AG04450 (cell line): Measurements from ENCODE around the gene TACSTD2. TPM values are rescaled to one million over a fixed set of nuclear protein-coding genes. Genes with fewer than 3 reads are reported as not detected.

Experiments used
- CTCF ChIA-PET: fragments of 300-600, 350-600 bp; formaldehyde crosslinking; extraction: SDS; loops from one replicate; lab custom pipeline; 2022; ENCODE audit warnings: antibody characterized with exemption, inconsistent platforms; lab: Charles Lee
- POLR2A ChIA-PET: fragments of 350-600 bp; formaldehyde crosslinking; extraction: SDS; loops from one replicate; lab custom pipeline; 2021; ENCODE audit warnings: antibody characterized with exemption, inconsistent platforms; lab: Yijun Ruan, JAX
- DNase-seq: peaks from one replicate; pipeline ENCODE4 v3.0.0-alpha.2; 2011; ENCODE audit warnings: low read depth, low spot score
- H3K27ac ChIP-seq: one replicate; pipeline ENCODE4 v1.5.1; 2012; ENCODE audit warnings: low read depth, low read length, control low read depth
- H3K27me3 ChIP-seq: one replicate; pipeline ENCODE4 v1.6.0; 2012; ENCODE audit warnings: low read length; ENCODE audit not compliant: control insufficient read depth, insufficient read depth
- H3K4me3 ChIP-seq: 2 replicates; pipeline ENCODE4 v1.5.1; 2011; ENCODE audit warnings: mild to moderate bottlenecking, low read depth, low read length, control low read depth
- H3K9me3 ChIP-seq: 2 replicates; pipeline ENCODE4 v1.5.1; 2012; ENCODE audit warnings: low read length; ENCODE audit not compliant: control insufficient read depth, insufficient read depth
- polyA plus RNA-seq: library from polyadenylated mRNA; depleted of rRNA; stranded (reverse); fragments of >200 nt; gene quantifications from 2 replicates; pipeline ENCODE4 v1.2.3, GENCODE V29; 2011
- TF ChIP-seq, protein P1 (sequence below): IDR thresholded peaks from 2 replicates; pipeline ENCODE4 v1.5.1; 2011; ENCODE audit warnings: low read depth, low read length, control low read depth, inconsistent platforms

Gene TACSTD2
- polyA plus RNA-seq, 1 experiment, result 0.07 TPM

GRCh38 chr1:58591806-58592205, 14.8 kb upstream of the TACSTD2 start:
- TF ChIP-seq, protein P1, sequence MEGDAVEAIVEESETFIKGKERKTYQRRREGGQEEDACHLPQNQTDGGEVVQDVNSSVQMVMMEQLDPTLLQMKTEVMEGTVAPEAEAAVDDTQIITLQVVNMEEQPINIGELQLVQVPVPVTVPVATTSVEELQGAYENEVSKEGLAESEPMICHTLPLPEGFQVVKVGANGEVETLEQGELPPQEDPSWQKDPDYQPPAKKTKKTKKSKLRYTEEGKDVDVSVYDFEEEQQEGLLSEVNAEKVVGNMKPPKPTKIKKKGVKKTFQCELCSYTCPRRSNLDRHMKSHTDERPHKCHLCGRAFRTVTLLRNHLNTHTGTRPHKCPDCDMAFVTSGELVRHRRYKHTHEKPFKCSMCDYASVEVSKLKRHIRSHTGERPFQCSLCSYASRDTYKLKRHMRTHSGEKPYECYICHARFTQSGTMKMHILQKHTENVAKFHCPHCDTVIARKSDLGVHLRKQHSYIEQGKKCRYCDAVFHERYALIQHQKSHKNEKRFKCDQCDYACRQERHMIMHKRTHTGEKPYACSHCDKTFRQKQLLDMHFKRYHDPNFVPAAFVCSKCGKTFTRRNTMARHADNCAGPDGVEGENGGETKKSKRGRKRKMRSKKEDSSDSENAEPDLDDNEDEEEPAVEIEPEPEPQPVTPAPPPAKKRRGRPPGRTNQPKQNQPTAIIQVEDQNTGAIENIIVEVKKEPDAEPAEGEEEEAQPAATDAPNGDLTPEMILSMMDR, result no peak
- no peak for DNase-seq
- peaks cover 6% of the 10 kb centered on the region for H3K27me3 ChIP-seq
- H3K9me3 ChIP-seq, result no peaks in the 10 kb centered on the region; the same call in 1 of the 2 replicates
- no peak overlapping the region for H3K27ac ChIP-seq
- POLR2A ChIA-PET, result interaction anchor here (0.7 to 1.0 kb wide), 2 partner anchors 7 to 33 kb away, joined by 3 read pairs; no protein-coding TSS in a partner anchor
- no peak overlapping the region for H3K4me3 ChIP-seq
- CTCF ChIA-PET, result interaction anchor here (1.0 kb wide), 1 partner anchor 45 kb away, joined by 3 read pairs; the partner anchor contains the start of gene OMA1

- Histone ChIP-seq H3K27ac (no peak overlapping the region), H3K4me3 (no peak overlapping the region), H3K9me3 (no peaks in the 10 kb centered on the region; the same call in 1 of the 2 replicates), H3K27me3 (peaks cover 2% of the 10 kb centered on the region)
- POLR2A ChIA-PET, result interaction anchor here (0.6 to 1.0 kb wide), 2 partner anchors 43 to 49 kb away, joined by 3 read pairs; partner anchors contain the start of gene OMA1
- TF ChIP-seq, protein P1, result no peak
- no peak for DNase-seq
- CTCF ChIA-PET, result no interaction called here
Measured at GRCh38 chr1:58590019-58590418, 13.0 kb upstream of the TACSTD2 start.

DNA sequence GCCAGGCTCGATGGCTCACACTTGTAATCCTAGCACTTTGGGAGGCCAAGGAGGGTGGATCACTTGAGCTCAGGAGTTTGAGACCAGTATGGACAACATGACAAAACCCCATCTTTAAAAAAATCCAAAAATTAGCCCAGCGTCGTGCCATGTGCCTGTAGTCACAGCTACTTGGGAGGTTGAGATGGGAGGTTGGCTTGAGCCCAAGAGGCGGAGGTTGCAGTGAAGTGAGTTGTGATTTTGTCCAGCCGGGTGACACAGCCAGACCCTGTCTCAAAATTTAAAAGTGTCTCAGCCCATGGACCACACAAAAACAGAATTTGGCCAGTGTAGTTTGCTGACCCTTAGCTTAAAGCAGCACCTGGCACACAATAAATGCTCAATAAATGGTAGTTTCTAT, 11.3 kb upstream of the TACSTD2 start:
- no peak for DNase-seq
- no peak overlapping the region for H3K4me3 ChIP-seq
- no peaks in the 10 kb centered on the region for H3K9me3 ChIP-seq
- POLR2A ChIA-PET, result no interaction called here
- peaks cover 2% of the 10 kb centered on the region for H3K27me3 ChIP-seq
- CTCF ChIA-PET, result interaction anchor here (0.7 to 2.3 kb wide), 3 partner anchors 22 to 64 kb away, joined by 3 to 7 read pairs (median 3); no protein-coding TSS in a partner anchor
- TF ChIP-seq, protein P1, result no peak
- no peak overlapping the region for H3K27ac ChIP-seq

DNA sequence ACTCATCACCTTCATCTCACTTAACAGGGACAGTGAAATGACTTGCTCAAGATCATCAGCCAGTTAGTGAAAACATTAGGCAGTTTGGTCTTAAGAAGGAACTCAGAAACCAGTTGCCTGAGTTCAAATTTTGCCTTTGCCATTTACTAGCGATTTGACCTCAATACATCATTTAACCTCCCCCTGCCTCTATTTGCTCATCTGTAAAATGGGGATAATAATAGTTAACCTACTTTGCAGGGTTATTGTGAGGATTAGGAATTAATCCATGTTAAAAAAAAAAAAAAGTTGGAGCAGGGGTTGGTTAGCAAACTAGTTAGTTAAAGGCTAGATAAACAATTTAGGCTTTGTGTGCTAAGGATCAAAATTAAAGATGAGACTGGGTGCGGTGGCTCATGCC, 10.6 kb upstream of the TACSTD2 start:
- Histone ChIP-seq H3K27ac (no peak overlapping the region), H3K4me3 (no peak overlapping the region), H3K27me3 (peaks cover 2% of the 10 kb centered on the region), H3K9me3 (no peaks in the 10 kb centered on the region)
- POLR2A ChIA-PET, result no interaction called here
- TF ChIP-seq, protein P1, result no peak
- no peak for DNase-seq
- CTCF ChIA-PET, result interaction anchor here (0.7 to 2.3 kb wide), 2 partner anchors 22 to 41 kb away, joined by 3 to 7 read pairs; no protein-coding TSS in a partner anchor

DNA sequence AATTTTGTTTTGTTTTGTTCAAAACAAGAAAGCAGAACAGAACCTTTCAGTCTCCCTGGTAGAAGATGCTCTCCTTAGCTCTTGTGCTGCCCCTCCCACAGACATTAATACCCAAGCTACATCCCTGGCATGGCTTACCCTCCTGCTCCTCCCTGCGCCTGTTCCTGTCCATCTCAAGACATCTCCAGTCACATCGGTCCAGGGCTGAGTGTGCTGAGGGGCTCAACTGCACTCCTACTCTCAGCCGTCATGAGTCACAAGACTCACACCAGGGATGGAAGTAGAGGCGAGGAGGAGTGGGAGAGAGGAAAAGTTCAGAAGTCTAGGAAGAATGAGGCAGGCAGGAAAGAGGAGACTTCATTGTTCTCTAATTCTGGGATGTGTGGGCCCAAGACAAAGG, 9.2 kb upstream of the TACSTD2 start:
- ChIA-PET POLR2A (no interaction called here), CTCF (interaction anchor here (1.4 kb wide), 1 partner anchor 71 kb away, joined by 4 read pairs; no protein-coding TSS in a partner anchor)
- peaks cover 2% of the 10 kb centered on the region for H3K27me3 ChIP-seq
- H3K4me3 ChIP-seq, result no peak overlapping the region
- H3K9me3 ChIP-seq, result no peaks in the 10 kb centered on the region
- TF ChIP-seq, protein P1, result no peak
- no peak for DNase-seq
- H3K27ac ChIP-seq, result no peak overlapping the region
